OCI-LY7 (cell line): ENCODE results near the gene CKS2.

Experiments
- EZH2phosphoT487 ChIP-seq: fragments of 200-600 bp; sonication (generic); IDR thresholded peaks from 2 replicates; pipeline ENCODE4 v1.6.1; 2018; ENCODE audit warnings: low read depth, borderline replicate concordance, mild to moderate bottlenecking, mixed run types, antibody characterized with exemption, low read length, moderate library complexity, mixed read lengths
- TF ChIP-seq, protein P1 (sequence below): fragments of 200-600 bp; sonication (generic); conservative IDR thresholded peaks from 2 replicates; pipeline ENCODE4 v1.5.1; 2014; ENCODE audit warnings: mild to moderate bottlenecking, antibody characterized with exemption, low read length, moderate library complexity, mixed read lengths

DNA sequence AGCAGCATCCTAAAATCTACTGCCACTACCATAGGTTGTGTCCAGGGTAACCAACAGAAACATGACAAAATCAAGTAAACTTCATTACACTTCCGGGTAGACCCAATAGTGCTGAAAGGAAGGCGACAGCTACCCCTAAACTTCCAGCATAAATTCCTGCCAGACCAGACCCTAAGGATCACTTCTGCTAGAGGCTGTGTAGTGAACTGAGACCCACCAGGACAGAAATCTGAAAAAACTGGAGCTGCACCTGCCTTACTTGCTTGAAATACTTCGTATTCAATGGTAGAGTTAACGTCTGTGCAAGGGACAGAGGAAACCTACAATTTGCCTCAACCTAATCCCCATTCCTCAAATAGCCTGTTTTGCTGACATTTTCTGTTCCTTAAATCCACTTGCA, 6.3 kb downstream of the CKS2 start:
- TF ChIP-seq, protein P1, sequence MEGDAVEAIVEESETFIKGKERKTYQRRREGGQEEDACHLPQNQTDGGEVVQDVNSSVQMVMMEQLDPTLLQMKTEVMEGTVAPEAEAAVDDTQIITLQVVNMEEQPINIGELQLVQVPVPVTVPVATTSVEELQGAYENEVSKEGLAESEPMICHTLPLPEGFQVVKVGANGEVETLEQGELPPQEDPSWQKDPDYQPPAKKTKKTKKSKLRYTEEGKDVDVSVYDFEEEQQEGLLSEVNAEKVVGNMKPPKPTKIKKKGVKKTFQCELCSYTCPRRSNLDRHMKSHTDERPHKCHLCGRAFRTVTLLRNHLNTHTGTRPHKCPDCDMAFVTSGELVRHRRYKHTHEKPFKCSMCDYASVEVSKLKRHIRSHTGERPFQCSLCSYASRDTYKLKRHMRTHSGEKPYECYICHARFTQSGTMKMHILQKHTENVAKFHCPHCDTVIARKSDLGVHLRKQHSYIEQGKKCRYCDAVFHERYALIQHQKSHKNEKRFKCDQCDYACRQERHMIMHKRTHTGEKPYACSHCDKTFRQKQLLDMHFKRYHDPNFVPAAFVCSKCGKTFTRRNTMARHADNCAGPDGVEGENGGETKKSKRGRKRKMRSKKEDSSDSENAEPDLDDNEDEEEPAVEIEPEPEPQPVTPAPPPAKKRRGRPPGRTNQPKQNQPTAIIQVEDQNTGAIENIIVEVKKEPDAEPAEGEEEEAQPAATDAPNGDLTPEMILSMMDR, result no peak
- TF ChIP-seq EZH2phosphoT487, result no peak
